HL-60 (cell line): ENCODE data around the gene COQ8B.

Experiments used
- DNase-seq, 2 experiments: peaks; one replicate each; pipeline ENCODE4 v3.0.0-alpha.2; 2010 to 2020; ENCODE audit warnings: low read depth in 1 of 2, low spot score in 1 of 2
- H3K27ac ChIP-seq: fragments of 250-450 bp; sonication (Bioruptor Pico); replicated peaks from 2 replicates; pipeline ENCODE4 v1.5.1; 2020; ENCODE audit warnings: mild to moderate bottlenecking, moderate library complexity
- H3K27me3 ChIP-seq: fragments of 250-450 bp; sonication (Bioruptor Pico); 2 replicates; pipeline ENCODE4 v1.5.1; 2021; ENCODE audit warnings: mild to moderate bottlenecking, moderate library complexity; ENCODE audit not compliant: insufficient read depth, poor library complexity, severe bottlenecking
- H3K4me3 ChIP-seq: replicated peaks from 2 replicates; pipeline ENCODE4 v1.5.1; 2011; ENCODE audit warnings: mild to moderate bottlenecking, control low read depth, low read length; ENCODE audit not compliant: insufficient read depth
- CTCF ChIP-seq: IDR thresholded peaks from one replicate; pipeline ENCODE4 v1.5.1; 2011; ENCODE audit warnings: low read length, control low read depth, inconsistent platforms; ENCODE audit not compliant: insufficient read depth
- GABPA ChIP-seq: IDR thresholded peaks from 2 replicates; pipeline ENCODE4 v1.6.1; 2012; ENCODE audit warnings: low read depth
- POLR2AphosphoS5 ChIP-seq: IDR thresholded peaks from 2 replicates; pipeline ENCODE4 v1.6.1; 2012; ENCODE audit warnings: low read depth
- REST ChIP-seq: IDR thresholded peaks from 2 replicates; pipeline ENCODE4 v1.6.1; 2012; ENCODE audit warnings: low read depth; ENCODE audit not compliant: insufficient replicate concordance
- SPI1 ChIP-seq: IDR thresholded peaks from 2 replicates; pipeline ENCODE4 v1.6.1; 2012; ENCODE audit warnings: low read depth, mild to moderate bottlenecking, borderline replicate concordance

COQ8B gene

GRCh38 chr19:40700083-40700482 lies 16.6 kb downstream of the COQ8B start:
- Histone ChIP-seq H3K27me3 (no peaks in the 10 kb centered on the region), H3K27ac (no peak overlapping the region), H3K4me3 (no peak overlapping the region)
- DNase-seq: no peak
- TF ChIP-seq GABPA (no peak), REST (no peak), SPI1 (no peak), POLR2AphosphoS5 (no peak), CTCF (no peak)

- H3K27me3 ChIP-seq: no peaks in the 10 kb centered on the region
- TF ChIP-seq REST (no peak), POLR2AphosphoS5 (no peak), SPI1 (no peak), GABPA (no peak), CTCF (no peak)
- H3K4me3 ChIP-seq: no peak overlapping the region
- DNase-seq: no peak
- H3K27ac ChIP-seq: no peak overlapping the region
Measured at GRCh38 chr19:40697007-40697406, 19.7 kb downstream of the COQ8B start.

GRCh38 chr19:40695881-40696280 lies 20.8 kb downstream of the COQ8B start:
- H3K27ac ChIP-seq: no peak overlapping the region
- TF ChIP-seq POLR2AphosphoS5: no peak
- no peak for TF ChIP-seq REST
- no peak for TF ChIP-seq CTCF
- TF ChIP-seq GABPA: no peak
- no peak for TF ChIP-seq SPI1
- no peak for DNase-seq

More at GRCh38 chr19:40695881-40696280, 20.8 kb downstream of the COQ8B start:
- Histone ChIP-seq H3K4me3 (no peak overlapping the region), H3K27me3 (no peaks in the 10 kb centered on the region)
